Hepatocyte (in vitro differentiated cells): ENCODE data around the gene TRAPPC11. TPM values are rescaled to one million over a fixed set of nuclear protein-coding genes. Genes with fewer than 3 reads are reported as not detected.

Experiments used
- DNase-seq: peaks from one replicate; pipeline ENCODE4 v3.0.0-alpha.2; 2016; ENCODE audit warnings: low spot score
- H2AFZ ChIP-seq: fragments of 200-600 bp; sonication (generic); 2 replicates; pipeline ENCODE4 v1.6.0; 2016; ENCODE audit warnings: antibody characterized with exemption, mild to moderate bottlenecking
- H3K27ac ChIP-seq: fragments of 200-600 bp; sonication (generic); 2 replicates; pipeline ENCODE4 v1.5.1; 2016; ENCODE audit warnings: mild to moderate bottlenecking
- H3K27me3 ChIP-seq: fragments of 200-600 bp; sonication (generic); 2 replicates; pipeline ENCODE4 v1.6.1; 2016
- H3K36me3 ChIP-seq: fragments of 200-600 bp; sonication (generic); replicated peaks from 2 replicates; pipeline ENCODE4 v1.5.1; 2016; ENCODE audit warnings: low read depth; ENCODE audit not compliant: insufficient read depth
- H3K4me1 ChIP-seq: fragments of 200-600 bp; sonication (generic); 2 replicates; pipeline ENCODE4 v1.5.1; 2016; ENCODE audit warnings: mild to moderate bottlenecking, moderate library complexity; ENCODE audit not compliant: insufficient read depth
- H3K4me2 ChIP-seq: fragments of 200-600 bp; sonication (generic); 2 replicates; pipeline ENCODE4 v1.6.0; 2016
- H3K4me3 ChIP-seq: fragments of 200-600 bp; sonication (generic); 2 replicates; pipeline ENCODE4 v1.5.1; 2016; ENCODE audit warnings: mild to moderate bottlenecking
- H3K79me2 ChIP-seq: fragments of 200-600 bp; sonication (generic); 2 replicates; pipeline ENCODE4 v1.6.0; 2017; ENCODE audit warnings: mild to moderate bottlenecking
- H3K9me2 ChIP-seq: fragments of 200-600 bp; sonication (generic); replicated peaks from 2 replicates; pipeline ENCODE4 v1.6.0; 2017; ENCODE audit warnings: mild to moderate bottlenecking; ENCODE audit not compliant: insufficient read depth
- H3K9me3 ChIP-seq: fragments of 200-600 bp; sonication (generic); 2 replicates; pipeline ENCODE4 v1.5.1; 2016; ENCODE audit warnings: low read depth, mild to moderate bottlenecking
- H4K20me1 ChIP-seq: fragments of 200-600 bp; sonication (generic); 2 replicates; pipeline ENCODE4 v1.6.0; 2016; ENCODE audit warnings: mild to moderate bottlenecking; ENCODE audit not compliant: insufficient read depth, poor library complexity, severe bottlenecking
- EZH2 ChIP-seq: fragments of 200-600 bp; sonication (generic); IDR thresholded peaks from 2 replicates; pipeline ENCODE4 v1.6.1; 2016; ENCODE audit warnings: antibody characterized with exemption, mild to moderate bottlenecking, borderline replicate concordance
- EZH2phosphoT487 ChIP-seq: fragments of 200-600 bp; sonication (generic); IDR thresholded peaks from one replicate; pipeline ENCODE4 v1.6.1; 2018; ENCODE audit warnings: antibody characterized with exemption, mild to moderate bottlenecking, low read depth, moderate library complexity; ENCODE audit not compliant: unreplicated experiment, severe bottlenecking
- WGBS: methylation state at CpG from one replicate; pipeline ENCODE4 v1.1.6; 2016; ENCODE audit warnings: low lambda C conversion rate; ENCODE audit errors: missing lambda C conversion rate; 5-methylcytosine and 5-hydroxymethylcytosine counted together
- polyA plus RNA-seq: library from polyadenylated mRNA; unstranded; fragments of >200 nt; fragmentation: Nextera tagmentation; extraction: Ambion mirVana; gene quantifications from 2 replicates; pipeline ENCODE4 v1.2.1, GENCODE V29; 2016
- total RNA-seq: library from RNA; depleted of rRNA; stranded (reverse); fragments of >200 nt; gene quantifications from 2 replicates; pipeline ENCODE4 v1.2.3, GENCODE V29; 2014
- TF ChIP-seq, protein P1 (sequence below): fragments of 200-600 bp; sonication (generic); IDR thresholded peaks from 2 replicates; pipeline ENCODE4 v1.5.1; 2016; ENCODE audit warnings: antibody characterized with exemption, mild to moderate bottlenecking; ENCODE audit not compliant: poor library complexity

TRAPPC11 gene
- total and polyA plus RNA-seq, 2 experiments from 2014 or later: 13.8 to 29.0 TPM

DNA sequence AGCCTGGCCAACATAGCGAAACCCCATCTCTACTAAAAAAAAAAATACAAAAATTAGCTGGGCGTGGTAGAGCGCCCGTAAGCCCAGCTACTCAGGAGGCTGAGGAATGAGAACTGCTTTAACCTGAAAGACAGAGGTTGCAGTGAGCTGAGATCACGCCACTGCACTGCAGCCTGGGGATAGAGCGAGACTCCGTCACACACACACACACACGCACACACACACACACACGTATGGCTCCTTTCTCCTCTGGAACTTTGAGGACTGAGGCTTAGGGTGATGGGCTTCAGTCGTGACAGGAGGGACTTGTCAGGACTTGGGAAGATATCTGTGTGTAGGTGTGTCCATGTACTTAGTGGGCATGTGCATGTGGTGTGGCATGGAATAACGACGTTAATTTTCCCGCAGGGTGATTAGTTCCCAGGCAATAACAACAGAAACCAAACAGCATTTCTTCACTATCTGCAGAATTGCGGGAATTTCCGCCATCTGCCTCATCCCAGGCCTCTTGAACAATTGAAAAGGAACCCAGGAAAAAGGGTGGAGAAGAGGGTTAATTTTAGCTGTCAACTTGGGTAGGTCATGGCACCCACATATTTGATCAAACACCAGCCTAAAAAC lies 47.8 kb upstream of the TRAPPC11 start:
- DNase-seq: no peak
- Histone ChIP-seq H2AFZ (no peak overlapping the region), H3K4me1 (peaks cover 3% of the 10 kb centered on the region), H3K9me2 (no peaks in the 10 kb centered on the region), H3K27ac (peak overlapping the region; percentile 78), H3K27me3 (no peaks in the 10 kb centered on the region), H3K9me3 (no peaks in the 10 kb centered on the region), H4K20me1 (no peaks in the 10 kb centered on the region), H3K4me2 (peak overlapping the region; percentile 41), H3K4me3 (no peak overlapping the region), H3K36me3 (no peaks in the 10 kb centered on the region), H3K79me2 (no peaks in the 10 kb centered on the region)
- TF ChIP-seq EZH2phosphoT487 (no peak), EZH2 (no peak)
- TF ChIP-seq, protein P1, sequence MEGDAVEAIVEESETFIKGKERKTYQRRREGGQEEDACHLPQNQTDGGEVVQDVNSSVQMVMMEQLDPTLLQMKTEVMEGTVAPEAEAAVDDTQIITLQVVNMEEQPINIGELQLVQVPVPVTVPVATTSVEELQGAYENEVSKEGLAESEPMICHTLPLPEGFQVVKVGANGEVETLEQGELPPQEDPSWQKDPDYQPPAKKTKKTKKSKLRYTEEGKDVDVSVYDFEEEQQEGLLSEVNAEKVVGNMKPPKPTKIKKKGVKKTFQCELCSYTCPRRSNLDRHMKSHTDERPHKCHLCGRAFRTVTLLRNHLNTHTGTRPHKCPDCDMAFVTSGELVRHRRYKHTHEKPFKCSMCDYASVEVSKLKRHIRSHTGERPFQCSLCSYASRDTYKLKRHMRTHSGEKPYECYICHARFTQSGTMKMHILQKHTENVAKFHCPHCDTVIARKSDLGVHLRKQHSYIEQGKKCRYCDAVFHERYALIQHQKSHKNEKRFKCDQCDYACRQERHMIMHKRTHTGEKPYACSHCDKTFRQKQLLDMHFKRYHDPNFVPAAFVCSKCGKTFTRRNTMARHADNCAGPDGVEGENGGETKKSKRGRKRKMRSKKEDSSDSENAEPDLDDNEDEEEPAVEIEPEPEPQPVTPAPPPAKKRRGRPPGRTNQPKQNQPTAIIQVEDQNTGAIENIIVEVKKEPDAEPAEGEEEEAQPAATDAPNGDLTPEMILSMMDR: no peak
- WGBS: 86% methylated on average over 15 of the region's 15 CpGs

DNA sequence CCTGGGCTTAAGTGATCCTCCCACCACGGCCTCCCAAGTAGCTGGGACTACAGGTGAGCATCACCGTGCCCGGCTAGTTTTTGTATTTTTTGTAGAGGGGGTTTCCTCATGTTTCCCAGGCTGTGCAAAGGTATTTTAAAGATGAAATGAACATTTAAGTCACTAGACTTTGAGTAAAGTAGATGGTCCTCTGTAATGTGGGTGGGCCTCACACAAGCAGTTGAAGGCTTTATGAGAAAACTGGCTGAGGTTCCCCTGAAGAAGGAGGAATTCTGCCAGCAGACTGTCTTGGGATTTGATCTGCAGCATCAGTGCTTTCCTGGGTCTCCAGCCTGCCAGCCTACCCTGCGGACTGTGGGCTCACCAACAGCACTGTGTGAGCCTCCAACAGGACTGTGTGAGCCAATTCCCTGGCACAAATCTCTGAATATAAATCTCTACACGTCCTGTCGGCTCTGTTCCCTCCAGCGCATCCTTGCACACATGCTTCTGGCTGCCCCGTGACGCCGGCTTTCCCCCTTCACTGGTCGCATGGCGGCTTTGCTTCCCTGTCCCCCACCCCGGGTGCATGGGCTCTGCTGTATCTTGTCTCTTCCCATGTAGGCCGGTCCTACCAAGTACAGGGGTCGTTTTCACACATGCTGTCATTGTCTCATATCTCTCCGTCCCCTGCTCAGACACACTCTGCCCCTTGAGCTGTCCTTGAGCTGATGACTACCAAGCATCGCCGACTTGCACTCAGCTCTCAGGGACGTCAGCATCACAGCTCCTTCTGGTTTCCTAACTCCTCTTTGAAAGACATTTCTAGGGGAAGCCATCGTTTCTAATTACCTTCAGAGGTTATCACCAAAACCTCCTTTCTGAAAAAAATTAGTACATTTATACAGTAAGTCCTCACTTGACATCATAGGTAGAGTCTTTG lies 46.5 kb upstream of the TRAPPC11 start:
- no peak overlapping the region for H2AFZ ChIP-seq
- no peaks in the 10 kb centered on the region for H3K9me3 ChIP-seq

DNA sequence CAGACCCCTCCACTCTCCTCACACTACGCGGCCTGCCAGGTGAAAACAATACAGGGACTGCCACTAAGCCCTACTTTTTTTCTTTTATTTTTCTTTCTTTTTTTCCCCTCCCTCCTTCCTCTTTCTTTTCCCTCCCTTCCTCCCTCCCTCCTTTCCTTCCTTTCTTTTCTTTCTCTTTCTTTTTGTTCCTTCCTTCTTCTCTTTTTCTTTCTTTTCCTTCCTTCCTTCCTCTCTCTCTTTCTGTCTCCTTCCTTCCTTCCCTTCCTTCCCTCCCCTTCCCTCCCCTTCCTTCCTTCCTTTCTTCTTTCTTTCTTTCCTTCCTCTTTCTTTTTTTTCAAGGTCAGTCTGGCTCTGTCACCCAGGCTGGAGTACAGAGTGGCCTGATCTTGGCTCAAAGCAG lies 42.0 kb upstream of the TRAPPC11 start:
- Histone ChIP-seq H3K27me3 (no peaks in the 10 kb centered on the region), H4K20me1 (no peaks in the 10 kb centered on the region), H3K4me3 (no peak overlapping the region), H3K27ac (peak overlapping the region; percentile 90), H3K9me2 (no peaks in the 10 kb centered on the region), H2AFZ (no peak overlapping the region), H3K4me2 (peak overlapping the region; percentile 66), H3K79me2 (peaks cover 3% of the 10 kb centered on the region), H3K9me3 (no peaks in the 10 kb centered on the region), H3K4me1 (no peaks in the 10 kb centered on the region), H3K36me3 (no peaks in the 10 kb centered on the region)
- 92% methylated on average over 2 of the region's 2 CpGs for WGBS
- no peak for TF ChIP-seq EZH2
- DNase-seq: no peak

More for the DNA sequence above, 46.5 kb upstream of the TRAPPC11 start:
- WGBS: 93% methylated on average over 20 of the region's 20 CpGs
- DNase-seq: no peak
- peaks cover 3% of the 10 kb centered on the region for H3K4me1 ChIP-seq
- H3K4me3 ChIP-seq: no peak overlapping the region
- H3K9me2 ChIP-seq: no peaks in the 10 kb centered on the region
- H3K36me3 ChIP-seq: no peaks in the 10 kb centered on the region
- no peak for TF ChIP-seq EZH2phosphoT487
- no peaks in the 10 kb centered on the region for H3K27me3 ChIP-seq
- no peak overlapping the region for H3K27ac ChIP-seq
- no peak overlapping the region for H3K4me2 ChIP-seq
- peaks cover 3% of the 10 kb centered on the region for H3K79me2 ChIP-seq
- no peaks in the 10 kb centered on the region for H4K20me1 ChIP-seq

DNA sequence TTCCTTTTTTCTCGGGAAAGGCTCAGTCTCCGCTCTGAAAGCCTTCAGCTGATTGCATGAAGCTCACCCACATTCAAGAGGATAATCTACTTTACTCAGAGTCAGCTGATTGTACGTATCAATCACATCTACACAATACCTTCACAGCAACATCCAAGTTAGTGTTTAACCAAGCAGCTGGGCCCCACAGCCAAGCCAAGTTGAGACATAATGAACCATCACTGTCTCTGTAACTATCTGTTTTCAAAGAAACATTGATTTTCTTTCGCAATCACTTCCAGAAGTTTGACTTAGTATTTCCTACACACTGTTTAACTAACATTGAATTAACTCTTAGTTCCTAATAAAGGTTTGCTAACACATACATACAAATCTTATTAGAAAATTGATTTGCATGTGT lies 40.4 kb upstream of the TRAPPC11 start:
- H3K9me2 ChIP-seq: no peaks in the 10 kb centered on the region
- H3K4me3 ChIP-seq: no peak overlapping the region
- H2AFZ ChIP-seq: no peak overlapping the region
- TF ChIP-seq EZH2phosphoT487: no peak
- no peak for TF ChIP-seq EZH2
- TF ChIP-seq, protein P1: no peak
- WGBS: 42% methylated on average over 4 of the region's 4 CpGs
- peaks cover 3% of the 10 kb centered on the region for H3K79me2 ChIP-seq
- H3K4me2 ChIP-seq: peak overlapping the region; percentile 66
- H3K36me3 ChIP-seq: no peaks in the 10 kb centered on the region
- no peaks in the 10 kb centered on the region for H3K27me3 ChIP-seq
- H4K20me1 ChIP-seq: no peaks in the 10 kb centered on the region
- H3K27ac ChIP-seq: peak overlapping the region; percentile 90
- no peaks in the 10 kb centered on the region for H3K4me1 ChIP-seq
- peak; percentile 70 for DNase-seq
- no peaks in the 10 kb centered on the region for H3K9me3 ChIP-seq
